Fibroblast of peridontal ligament (primary cell): ENCODE data around the gene STOM.
"Not testable (repeated sequence)": the region's sequence is repeated elsewhere in the genome, so short reads cannot be mapped to it uniquely, and the experiment has no call there.

Source experiments
- DNase-seq: peaks from one replicate; pipeline ENCODE4 v3.0.0-alpha.2; 2010; ENCODE audit errors: extremely low read depth

STOM gene

GRCh38 chr9:121301881-121302286 is 68.2 kb downstream of the STOM start:
- DNase-seq, result no peak

- no peak for DNase-seq
Measured at GRCh38 chr9:121300283-121301119, 69.5 kb downstream of the STOM start.

- no peak for DNase-seq
Measured at GRCh38 chr9:121299467-121300282, 70.4 kb downstream of the STOM start.

- peak; percentile 52 for DNase-seq
Measured at GRCh38 chr9:121298689-121299466, 71.2 kb downstream of the STOM start.

- DNase-seq, result no peak
Measured at GRCh38 chr9:121298016-121298538, 72.0 kb downstream of the STOM start.

GRCh38 chr9:121297389-121297788 is 72.7 kb downstream of the STOM start:
- DNase-seq, result no peak

GRCh38 chr9:121296213-121297127 is 73.6 kb downstream of the STOM start:
- no peak for DNase-seq

GRCh38 chr9:121295662-121296191 is 74.3 kb downstream of the STOM start:
- no peak for DNase-seq

- peak; percentile 67 for DNase-seq
Measured at GRCh38 chr9:121294866-121295661, 75.0 kb downstream of the STOM start.

GRCh38 chr9:121294151-121294743 is 75.8 kb downstream of the STOM start:
- DNase-seq, result no peak

GRCh38 chr9:121292801-121293241 is 77.2 kb downstream of the STOM start:
- DNase-seq, result no peak

GRCh38 chr9:121292051-121292450 is 78.0 kb downstream of the STOM start:
- DNase-seq, result no peak

GRCh38 chr9:121291536-121291935 is 78.5 kb downstream of the STOM start:
- not testable (repeated sequence) for DNase-seq

GRCh38 chr9:121289772-121290370 is 80.2 kb downstream of the STOM start:
- DNase-seq, result no peak

GRCh38 chr9:121289026-121289771 is 80.9 kb downstream of the STOM start:
- peak; percentile 33 for DNase-seq
